ENCODE measurements around the gene MCF2L. TPM values are rescaled to one million over a fixed set of nuclear protein-coding genes. Genes with fewer than 3 reads are reported as not detected.

The MCF2L gene
- total RNA-seq, 1 donor from 2014 or later: 5.6 TPM

DNA sequence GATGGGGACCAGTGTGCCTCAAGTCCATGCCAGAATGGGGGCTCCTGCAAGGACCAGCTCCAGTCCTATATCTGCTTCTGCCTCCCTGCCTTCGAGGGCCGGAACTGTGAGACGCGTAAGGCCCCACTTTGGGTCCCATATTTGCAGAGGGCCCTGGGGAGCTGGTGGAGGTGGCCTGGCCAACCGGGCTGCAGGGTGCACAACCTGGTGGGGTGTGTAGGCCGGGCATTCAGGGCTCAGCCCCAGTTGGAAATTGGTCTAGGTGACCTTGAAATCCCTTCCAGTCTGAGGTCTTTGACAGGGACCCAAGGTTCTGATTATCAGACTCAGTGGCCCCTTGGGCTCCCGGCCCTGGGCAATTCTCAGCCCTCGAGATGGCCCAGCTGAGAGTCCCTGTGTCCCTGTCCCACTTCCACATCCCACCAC lies 144.8 kb downstream of the MCF2L start:
- TF ChIP-seq, protein P1, sequence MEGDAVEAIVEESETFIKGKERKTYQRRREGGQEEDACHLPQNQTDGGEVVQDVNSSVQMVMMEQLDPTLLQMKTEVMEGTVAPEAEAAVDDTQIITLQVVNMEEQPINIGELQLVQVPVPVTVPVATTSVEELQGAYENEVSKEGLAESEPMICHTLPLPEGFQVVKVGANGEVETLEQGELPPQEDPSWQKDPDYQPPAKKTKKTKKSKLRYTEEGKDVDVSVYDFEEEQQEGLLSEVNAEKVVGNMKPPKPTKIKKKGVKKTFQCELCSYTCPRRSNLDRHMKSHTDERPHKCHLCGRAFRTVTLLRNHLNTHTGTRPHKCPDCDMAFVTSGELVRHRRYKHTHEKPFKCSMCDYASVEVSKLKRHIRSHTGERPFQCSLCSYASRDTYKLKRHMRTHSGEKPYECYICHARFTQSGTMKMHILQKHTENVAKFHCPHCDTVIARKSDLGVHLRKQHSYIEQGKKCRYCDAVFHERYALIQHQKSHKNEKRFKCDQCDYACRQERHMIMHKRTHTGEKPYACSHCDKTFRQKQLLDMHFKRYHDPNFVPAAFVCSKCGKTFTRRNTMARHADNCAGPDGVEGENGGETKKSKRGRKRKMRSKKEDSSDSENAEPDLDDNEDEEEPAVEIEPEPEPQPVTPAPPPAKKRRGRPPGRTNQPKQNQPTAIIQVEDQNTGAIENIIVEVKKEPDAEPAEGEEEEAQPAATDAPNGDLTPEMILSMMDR (IDR thresholded peaks at IDR 0.05): no peak
- Mint-ChIP-seq H3K27ac (ENCODE audit: unreplicated experiment) (no peak overlapping the region), H3K4me3 (ENCODE audit: unreplicated experiment) (no peak overlapping the region), H3K4me1 (ENCODE audit: unreplicated experiment) (peaks cover 2% of the 10 kb centered on the region), H3K9me3 (ENCODE audit: unreplicated experiment) (no peaks in the 10 kb centered on the region), H3K36me3 (ENCODE audit: unreplicated experiment) (no peaks in the 10 kb centered on the region), H3K27me3 (ENCODE audit: unreplicated experiment) (no peaks in the 10 kb centered on the region)
- peak; percentile 80 for DNase-seq (ENCODE audit: extremely low spot score, unreplicated experiment)

DNA sequence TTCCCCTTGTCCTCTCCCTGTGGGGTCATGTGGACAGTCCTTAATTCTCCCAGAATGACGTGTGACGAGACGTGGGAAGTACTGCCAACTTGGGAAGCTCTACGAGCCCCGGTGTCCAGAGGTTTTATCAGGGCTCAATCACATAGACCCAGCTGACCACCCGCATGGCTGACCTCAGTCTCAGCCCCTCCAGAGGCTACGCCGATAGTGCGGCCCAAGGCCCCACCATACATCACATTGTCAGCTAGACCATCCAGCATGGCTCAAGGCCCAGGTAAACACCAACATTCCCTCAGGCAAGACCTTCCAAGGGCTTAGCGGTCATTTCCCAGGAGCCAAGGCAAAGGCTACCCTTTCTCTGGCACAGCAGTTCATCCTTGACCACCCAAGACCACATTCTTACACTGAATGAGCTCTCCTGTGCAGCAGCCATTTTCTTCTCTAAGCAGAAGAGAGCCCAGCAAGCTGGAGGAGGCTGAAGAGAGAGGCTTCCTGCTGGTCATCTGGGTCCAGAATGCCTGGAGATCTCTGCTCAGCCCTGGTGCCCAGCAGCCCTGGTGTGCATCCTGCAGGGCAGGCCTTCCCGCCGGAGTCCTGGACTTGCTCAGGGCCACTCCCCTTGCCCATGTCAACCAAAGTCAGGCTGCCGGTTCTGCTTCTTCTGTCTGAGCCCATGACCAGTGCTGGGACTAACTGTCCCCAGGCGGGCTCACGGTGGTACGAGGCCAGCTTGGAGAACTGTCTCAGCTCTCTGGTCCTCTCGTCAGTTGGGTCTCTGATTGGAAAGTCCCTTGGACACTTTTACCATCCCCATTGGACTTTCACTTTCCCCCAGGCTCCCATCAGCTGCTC lies 145.7 kb downstream of the MCF2L start:
- Mint-ChIP-seq H3K9me3 (ENCODE audit: unreplicated experiment) (no peaks in the 10 kb centered on the region), H3K4me1 (ENCODE audit: unreplicated experiment) (peaks cover 2% of the 10 kb centered on the region), H3K27me3 (ENCODE audit: unreplicated experiment) (no peaks in the 10 kb centered on the region), H3K36me3 (ENCODE audit: unreplicated experiment) (no peaks in the 10 kb centered on the region), H3K4me3 (ENCODE audit: unreplicated experiment) (no peak overlapping the region), H3K27ac (ENCODE audit: unreplicated experiment) (no peak overlapping the region)
- TF ChIP-seq, protein P1 (IDR thresholded peaks at IDR 0.05): no peak
- peak; percentile 73 for DNase-seq (ENCODE audit: extremely low spot score, unreplicated experiment)

DNA sequence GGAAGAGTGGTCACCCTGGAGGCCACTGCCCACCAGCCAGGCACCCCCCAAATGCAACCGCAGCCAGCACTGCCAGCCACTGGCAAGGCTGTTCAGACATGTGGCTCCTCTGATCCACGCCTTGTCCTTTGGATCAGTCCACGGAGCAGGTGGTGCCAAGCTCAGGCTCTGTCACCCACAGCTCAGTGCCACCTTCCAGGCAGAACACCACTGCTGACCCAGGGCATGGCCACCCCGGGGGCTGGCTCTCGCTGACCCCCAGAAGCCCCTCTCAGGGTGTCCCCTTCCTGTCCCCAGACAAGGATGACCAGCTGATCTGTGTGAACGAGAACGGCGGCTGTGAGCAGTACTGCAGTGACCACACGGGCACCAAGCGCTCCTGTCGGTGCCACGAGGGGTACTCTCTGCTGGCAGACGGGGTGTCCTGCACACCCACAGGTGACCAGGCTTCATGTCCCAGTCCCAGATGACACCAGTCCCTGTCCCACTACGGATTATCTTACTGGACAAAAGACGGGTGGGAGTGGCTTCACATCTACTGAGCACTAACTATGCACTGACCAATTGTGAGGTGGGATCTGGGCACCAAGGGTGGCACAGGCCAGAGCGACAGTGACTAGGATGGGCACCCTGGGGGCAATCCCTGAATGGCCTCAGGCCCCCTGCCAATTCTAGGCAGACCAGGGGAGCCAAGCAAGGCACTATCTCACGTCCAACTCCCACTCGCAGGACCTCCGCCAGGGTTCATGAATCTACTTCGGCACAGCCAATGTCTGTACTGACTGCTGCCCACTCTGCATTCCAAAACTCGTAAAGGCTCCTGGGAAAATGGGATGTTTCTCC lies 146.6 kb downstream of the MCF2L start:
- H3K4me3 Mint-ChIP-seq (ENCODE audit: unreplicated experiment): no peak overlapping the region
- DNase-seq (ENCODE audit: extremely low spot score, unreplicated experiment): peak; percentile 76
- TF ChIP-seq, protein P1 (IDR thresholded peaks at IDR 0.05): no peak
- H3K36me3 Mint-ChIP-seq (ENCODE audit: unreplicated experiment): no peaks in the 10 kb centered on the region
- H3K27me3 Mint-ChIP-seq (ENCODE audit: unreplicated experiment): no peaks in the 10 kb centered on the region
- no peaks in the 10 kb centered on the region for H3K9me3 Mint-ChIP-seq (ENCODE audit: unreplicated experiment)
- H3K27ac Mint-ChIP-seq (ENCODE audit: unreplicated experiment): no peak overlapping the region
- H3K4me1 Mint-ChIP-seq (ENCODE audit: unreplicated experiment): peaks cover 2% of the 10 kb centered on the region

DNA sequence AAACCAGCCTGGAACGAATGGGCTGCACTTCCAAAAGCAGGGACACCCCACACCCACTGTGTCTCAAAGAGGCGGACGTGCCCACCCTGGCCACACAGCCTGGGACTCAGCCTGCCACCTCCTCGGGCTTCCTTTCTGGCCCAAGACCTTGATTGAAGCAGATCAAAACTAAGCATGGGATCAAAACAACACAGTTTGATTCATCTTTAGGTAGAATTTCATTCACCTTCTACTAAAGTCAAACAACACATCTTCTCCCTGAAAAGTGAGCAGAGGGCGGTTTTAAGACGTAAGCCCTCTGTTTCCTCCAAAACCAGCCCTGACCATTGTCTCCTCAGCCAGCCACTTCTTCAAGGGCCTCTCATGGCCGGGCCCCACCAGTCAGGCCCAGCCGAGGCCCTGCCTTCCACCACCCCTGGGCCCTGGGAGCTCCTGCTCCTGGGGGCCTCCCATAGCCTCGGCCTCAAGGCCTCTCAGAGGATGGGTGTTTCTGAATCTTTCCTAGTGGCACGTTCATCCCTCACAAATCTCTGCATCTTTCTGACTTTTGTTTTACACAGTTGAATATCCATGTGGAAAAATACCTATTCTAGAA lies 147.3 kb downstream of the MCF2L start:
- TF ChIP-seq, protein P1 (IDR thresholded peaks at IDR 0.05): no peak
- Mint-ChIP-seq H3K27me3 (ENCODE audit: unreplicated experiment) (no peaks in the 10 kb centered on the region), H3K36me3 (ENCODE audit: unreplicated experiment) (no peaks in the 10 kb centered on the region), H3K4me1 (ENCODE audit: unreplicated experiment) (peaks cover 2% of the 10 kb centered on the region), H3K4me3 (ENCODE audit: unreplicated experiment) (no peak overlapping the region), H3K27ac (ENCODE audit: unreplicated experiment) (no peak overlapping the region), H3K9me3 (ENCODE audit: unreplicated experiment) (no peaks in the 10 kb centered on the region)
- DNase-seq (ENCODE audit: extremely low spot score, unreplicated experiment): peak; percentile 64

Data from osteocyte (in vitro differentiated cells).